Stimulated activated CD8-positive, alpha-beta memory T cell treated with anti-CD3 and anti-CD28 coated beads, Interleukin-15, amount 100 ng/mL, for 4 hours (primary cell): ENCODE results near the gene KCNH1.

Source experiments
- DNase-seq, 2 donors: peaks; one replicate each; pipeline ENCODE4 v3.0.0-alpha.2; 2020; ENCODE audit warnings: low read depth in 2 of 2

Gene KCNH1

DNA sequence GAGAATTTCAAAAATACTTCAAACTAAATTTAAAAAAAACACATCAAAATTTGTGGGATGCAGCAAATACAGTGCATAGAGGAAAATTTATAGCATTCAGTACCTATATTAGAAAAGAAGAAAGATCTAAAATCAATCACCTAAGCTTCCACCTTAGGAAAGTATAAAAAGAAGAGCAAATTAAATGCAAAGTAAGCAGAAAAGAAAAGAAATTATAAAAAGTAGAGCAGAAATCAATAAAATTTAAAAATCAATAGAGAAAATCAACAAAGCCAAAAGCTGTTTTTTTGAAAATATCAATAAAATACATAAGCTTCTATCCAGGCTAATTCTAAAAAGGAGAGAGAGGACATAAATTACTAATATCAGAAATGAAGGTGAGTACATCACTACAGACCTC, 255.4 kb downstream of the KCNH1 start:
- no peak for DNase-seq

DNA sequence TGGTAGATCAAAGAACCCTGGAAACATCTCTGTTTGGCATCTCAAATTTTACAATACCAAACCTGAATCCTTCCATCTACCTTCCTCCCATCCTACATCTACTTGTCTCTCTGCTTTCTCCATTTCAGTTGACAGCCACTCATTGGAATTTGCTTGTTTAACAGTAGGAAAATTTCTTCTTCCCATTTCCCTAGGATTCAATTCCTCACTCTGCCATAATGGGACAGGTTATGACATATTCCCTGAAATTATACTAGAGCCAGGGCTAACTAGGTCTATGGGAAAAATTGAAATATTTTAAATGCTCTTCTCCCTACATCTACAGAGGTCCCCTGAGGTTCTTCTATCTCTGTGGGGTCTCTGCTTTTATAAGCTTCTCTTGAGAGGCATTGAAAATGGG, 257.7 kb downstream of the KCNH1 start:
- DNase-seq: no peak

DNA sequence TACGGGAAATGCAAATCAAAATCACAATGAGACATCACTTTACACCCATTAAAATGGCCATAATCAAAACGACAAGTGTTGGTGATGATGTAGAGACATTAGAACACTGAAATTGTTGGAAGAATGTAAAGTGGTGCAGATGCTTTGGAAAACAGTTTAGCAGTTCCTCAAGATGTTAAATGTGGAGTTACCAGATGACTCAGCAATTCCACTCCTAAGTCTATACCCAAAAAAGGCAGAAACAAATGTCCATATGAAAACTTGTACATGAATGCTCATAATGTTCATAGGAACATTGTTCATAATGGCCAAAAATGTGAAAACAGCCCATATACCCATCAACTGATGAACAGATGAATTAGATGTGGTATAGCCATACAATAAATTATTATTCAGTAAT, 267.4 kb downstream of the KCNH1 start:
- no peak for DNase-seq

DNA sequence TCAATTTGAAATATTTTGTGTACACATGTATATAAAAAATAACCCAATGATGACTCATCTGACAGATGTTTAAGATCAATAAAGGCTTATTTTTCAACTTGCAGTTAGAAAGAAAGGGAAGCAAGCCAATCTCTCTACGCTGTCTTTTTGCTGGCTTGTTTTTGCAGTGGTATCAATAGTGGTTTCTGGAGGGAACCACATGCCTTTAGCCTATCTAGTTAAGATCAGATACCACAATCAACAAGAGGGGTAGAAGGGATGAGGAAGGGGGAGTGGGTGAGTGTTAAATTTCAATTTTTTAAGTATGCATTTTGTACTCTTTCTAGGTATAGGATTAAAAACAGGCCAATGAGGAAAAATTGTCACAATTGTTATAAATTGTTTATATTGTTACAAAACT, 276.2 kb downstream of the KCNH1 start:
- DNase-seq: no peak

DNA sequence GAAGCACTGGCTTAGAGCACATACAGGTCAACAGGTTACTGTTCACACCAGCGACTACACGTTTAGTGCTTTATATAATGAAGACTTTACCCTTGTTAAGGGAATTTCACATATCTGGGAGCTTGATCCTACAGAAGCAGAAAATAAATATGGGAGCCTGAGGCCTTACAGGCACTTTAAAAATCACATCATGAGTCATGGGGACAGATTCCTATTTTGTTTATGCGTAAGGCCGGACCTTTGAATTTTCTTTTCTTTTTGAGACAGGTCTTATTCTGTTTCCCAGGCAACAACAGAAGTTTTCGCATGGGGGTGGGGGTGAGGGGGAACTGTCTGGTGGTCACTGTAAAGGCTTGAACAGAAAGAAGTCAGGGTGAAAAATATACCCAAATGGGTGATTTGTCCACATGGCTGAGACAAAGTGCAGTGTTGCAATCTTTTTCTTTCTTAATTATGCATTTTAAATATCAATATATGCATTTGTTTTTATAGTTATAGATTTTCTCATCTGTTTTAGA, 276.7 kb downstream of the KCNH1 start:
- DNase-seq: no peak

DNA sequence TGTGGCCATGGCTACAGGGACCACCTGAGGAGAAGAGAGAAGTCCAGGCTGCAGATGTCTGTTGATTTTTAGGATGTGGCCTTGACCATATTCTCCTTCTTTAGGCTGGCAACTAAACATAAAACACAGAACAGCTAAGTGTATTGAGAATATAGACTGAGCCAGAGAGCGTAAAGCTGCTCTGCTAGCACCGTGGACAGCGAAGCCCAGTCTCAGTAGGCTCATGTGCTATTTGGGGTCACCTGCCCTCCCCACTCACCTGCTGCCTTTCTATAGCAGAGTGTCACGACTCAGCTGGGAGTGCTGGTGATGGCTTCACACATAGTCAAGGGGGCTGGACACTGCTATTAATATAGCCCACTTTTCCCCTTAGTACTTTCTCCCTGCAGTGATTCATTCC, 278.5 kb downstream of the KCNH1 start:
- DNase-seq: no peak

DNA sequence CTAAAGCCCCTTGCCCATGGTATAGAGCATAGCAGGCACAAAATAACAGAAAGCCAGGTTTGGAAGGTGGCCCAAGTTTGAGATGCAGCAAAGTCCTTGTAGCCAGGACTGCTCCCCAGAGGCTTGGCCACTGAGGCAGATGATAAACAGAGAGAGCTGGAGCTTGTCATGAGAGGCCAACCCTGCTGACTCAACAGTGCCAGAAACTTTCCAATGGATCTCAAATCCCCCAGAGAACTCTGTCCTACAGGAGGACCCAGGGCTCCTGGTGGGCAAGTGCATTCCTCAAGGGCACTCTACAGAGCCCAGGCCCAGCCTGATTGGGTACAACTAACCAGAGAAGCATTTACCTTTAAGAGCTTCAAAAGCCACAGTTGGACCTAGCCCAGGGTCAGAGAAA, 280.7 kb downstream of the KCNH1 start:
- DNase-seq: no peak

DNA sequence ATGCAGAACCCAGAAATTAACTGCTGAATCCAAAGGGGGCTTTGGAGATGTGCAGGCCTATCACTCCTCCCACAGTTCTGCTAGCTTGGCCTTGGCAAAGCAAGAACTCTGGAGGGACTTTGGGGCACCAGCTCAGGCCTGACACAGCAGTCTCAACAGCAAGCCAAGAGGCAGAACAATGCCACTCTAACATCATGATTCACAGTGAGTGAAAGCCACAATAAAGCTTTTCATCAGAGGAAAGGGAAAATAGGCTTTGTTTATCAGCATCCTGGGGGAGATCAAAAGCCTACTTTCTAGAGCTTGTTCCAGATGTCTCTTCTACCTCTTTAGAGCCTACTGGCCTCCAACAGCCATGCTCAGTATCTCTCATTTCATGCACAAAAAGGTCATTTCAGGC, 283.4 kb downstream of the KCNH1 start:
- no peak for DNase-seq

DNA sequence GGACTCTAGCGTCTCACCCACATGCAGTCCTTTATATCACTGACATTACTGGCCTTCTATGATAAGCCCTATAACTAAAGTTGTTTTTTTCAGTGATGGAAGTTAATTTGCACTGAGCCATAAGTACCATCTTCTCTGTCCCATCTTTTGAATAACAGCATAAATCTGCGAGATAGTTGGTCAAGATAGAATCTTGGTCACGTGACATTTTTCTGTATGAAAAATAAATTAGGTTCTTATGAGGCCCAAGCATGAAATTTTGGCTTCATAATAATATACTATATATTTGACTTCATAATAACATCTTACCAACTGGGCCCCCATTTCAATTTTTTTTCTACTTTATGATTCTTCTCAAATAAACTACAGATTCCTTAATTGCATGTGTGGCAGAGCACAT, 285.5 kb downstream of the KCNH1 start:
- DNase-seq: no peak

DNA sequence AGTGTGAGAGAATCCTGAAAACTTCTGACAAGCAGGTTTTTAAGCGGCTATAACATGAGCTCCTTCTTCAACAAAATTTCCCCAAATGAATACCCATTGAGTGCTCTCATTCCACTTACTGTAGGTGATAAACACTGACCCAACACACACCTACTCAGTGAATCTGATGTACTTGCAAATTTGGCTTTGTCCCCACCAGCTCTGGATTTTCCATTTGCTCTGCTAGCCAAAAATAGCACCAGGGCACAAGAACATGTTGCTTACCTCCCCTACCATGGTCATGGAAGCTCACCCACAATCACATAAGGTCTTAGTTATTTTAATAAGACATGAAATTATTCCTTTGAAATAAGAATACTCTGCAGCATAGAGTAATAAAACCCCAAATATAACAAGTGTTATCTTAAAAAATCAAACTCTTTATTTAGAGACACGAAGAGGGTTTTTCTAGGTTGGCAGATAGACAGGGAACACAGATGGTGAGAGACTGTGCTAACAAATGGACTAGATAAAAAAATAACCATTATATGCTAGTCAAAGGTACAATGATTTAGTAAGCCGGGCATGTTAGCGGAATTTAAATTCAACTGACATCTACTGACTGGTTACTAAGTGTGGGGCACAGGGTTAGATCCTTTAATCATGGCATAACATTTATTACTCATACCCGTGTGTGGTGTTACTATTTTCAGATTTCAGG, 291.9 kb downstream of the KCNH1 start:
- no peak for DNase-seq

DNA sequence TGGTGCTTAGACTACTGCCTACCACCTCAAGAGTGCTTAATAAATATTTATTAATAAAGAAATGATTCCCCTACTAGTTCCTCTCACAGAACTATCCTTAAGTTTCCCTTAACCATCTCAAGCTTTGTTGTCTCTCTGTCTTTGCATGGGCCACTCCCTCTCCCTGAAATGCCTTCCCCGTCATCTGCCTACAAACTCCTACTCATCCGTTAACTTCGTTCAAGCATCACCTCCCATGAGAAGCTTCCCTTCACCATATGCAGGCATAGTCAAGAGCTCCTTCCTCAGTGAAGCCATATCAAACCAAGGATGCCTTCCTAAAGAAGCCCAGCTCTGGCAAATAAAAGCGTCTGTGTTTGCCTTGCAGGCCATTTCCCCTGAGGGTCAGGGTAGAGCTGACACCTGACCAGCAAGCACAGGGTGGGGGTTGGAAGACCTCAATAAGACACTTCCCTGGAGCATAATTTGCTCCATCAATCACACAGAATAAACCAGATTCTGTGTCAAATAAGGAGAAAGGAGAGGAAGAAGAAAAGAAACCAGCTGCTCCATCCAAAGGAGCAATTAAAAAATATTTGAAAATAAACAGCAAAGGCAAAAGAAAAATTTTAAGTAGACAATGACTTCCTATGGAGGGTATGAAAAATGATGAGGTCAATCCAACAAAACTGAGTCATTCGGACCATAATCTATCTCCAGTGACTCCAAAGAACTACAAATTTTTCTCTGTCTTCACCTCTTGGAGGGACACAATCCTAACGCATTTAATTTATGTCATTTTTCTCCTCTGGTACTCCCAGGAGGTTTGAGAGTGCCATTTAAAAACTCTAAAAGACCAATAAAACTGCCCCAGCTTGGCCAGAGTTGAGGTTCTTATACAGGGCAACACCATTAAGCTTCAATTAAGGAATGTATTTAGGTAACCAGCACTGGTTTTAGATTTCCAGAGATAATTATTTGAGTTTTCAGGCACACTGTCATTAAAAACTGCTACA, 303.6 kb downstream of the KCNH1 start:
- DNase-seq: no peak

DNA sequence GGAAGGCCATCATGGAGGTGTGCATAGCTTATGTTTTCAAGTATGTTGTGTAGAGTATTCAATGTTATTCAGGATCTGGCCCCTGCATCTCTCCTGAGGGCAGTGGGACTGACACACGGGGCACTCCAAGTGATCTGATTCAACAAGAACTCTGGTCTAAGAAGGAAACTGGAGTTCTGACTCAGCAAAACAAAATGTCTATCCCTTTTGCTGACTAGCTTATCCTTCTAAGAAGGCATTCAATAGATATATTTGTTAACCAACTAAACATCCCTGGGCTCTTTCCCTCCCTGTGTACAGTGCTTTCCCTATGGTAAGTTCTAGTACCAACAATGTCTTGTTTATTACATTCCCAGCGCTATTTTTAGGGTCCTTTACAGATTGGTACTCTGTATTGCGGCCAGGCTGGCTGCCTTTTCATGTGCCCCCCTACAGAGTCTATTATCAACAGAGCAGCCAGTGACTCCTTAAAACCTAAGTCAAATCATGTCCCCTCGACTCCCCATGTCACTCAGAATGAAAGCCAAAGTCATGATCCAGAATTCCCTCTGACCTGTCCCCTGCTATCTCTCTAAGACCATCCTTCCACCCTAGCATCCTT, 304.9 kb downstream of the KCNH1 start:
- DNase-seq: no peak

DNA sequence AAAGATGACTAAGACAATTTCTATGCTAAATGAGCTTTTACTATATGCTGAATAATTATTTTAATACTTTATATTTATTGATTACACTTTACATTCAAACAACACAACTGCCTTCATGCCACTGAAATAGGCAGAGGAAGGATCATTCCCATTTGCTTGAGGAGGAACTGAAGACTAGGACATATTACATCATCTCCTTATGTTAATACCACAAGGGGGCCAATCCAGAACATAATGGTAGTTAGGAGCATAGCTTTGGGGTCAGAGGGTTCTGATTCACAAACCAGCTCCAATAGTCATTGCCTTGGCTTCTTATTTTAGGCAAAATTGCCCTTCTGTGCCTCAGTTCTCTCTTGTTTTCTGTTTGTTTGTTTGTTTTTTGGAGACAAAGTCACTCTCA, 306.5 kb downstream of the KCNH1 start:
- no peak for DNase-seq

DNA sequence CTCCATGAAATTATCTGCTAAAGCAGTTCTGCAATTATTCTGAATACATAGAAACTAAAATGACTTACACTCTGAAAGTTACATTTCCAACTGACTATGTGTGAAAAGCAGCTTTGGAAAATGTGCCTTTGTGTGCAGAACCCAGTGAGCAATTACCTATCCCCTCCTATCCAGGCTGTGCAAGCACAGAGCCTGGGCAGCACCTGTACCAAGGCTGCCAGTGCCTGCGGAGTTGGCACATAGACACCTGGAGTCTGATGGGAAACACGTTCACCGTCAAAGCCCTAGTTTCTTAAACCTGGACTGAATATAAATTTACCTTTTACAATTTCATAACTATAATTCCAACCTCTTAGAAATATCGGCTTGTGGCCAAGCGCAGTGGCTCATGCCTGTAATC, 307.3 kb downstream of the KCNH1 start:
- no peak for DNase-seq

DNA sequence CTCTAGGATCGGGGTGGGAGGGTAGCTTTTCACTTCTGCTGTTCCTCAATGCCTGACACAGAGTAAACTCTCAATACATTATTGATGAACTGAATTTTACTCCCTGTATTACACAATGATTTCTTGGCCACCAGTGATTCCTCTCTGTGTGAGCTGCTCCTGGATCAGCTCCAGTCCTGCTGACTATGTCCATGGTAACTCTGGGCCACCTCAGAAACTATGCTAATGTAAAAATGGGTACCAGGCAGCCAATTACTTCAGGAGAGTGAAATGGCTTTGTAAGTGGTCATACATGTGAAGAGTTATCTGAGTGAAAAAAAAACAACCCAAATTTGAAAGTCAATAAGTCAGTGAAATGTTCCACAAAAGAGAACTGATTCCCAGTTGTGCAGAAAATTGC, 311.0 kb downstream of the KCNH1 start:
- DNase-seq: no peak

DNA sequence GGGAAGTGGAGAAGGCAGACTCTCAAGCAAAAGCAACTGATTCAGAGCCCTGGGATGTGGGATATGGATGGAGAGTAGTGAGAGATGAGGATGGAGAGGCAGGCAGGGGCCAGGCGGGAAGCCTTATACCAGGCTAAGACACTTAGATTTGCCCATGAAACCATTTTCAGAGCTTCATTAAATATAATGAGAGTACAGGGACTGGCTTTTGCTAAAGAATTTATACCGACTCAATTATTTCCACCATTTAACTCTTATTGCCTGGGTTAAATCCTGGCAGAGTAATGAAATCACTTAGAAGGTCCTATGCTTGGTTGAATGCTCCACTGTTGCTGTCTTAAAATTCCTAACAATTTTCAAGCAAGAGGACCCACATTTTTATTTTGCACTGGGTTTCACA, 311.7 kb downstream of the KCNH1 start:
- no peak for DNase-seq

DNA sequence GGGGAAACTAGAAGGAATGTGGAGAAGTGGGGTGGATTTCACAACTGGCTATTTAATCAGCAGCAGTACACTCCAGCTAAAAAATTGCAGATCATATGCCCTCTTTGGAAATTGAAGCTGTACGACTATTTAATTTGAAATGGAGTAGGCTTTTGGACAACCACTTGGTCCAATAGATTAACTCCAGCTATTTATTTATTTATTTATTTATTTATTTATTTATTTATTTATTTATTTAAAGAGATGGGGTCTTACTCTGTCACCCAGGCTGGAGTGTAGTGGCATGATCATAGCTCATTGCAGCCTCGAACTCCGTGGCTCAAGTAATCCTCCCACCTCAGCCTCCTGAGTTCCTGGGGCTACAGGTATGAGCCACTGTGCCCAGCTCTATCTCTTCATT, 312.3 kb downstream of the KCNH1 start:
- no peak for DNase-seq

DNA sequence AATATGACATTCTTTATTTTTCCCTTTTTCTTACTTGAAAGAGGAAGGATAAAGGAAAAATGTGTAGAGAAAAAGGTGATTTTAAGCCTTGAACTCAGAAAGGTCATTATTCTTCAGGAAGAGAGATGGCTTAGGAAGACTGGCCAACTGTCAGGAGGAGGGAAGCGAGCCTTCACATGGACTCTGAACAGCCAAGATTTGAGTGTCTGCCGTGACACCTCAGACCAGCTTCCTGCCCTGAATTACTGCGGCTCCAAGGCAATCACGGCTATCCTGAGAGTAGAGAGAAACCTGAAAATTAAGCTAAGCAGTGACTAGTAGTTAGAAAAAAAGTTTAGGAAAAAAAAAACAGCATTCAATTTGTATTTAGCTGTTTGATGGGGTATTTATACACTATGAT, 314.7 kb downstream of the KCNH1 start:
- DNase-seq: no peak

DNA sequence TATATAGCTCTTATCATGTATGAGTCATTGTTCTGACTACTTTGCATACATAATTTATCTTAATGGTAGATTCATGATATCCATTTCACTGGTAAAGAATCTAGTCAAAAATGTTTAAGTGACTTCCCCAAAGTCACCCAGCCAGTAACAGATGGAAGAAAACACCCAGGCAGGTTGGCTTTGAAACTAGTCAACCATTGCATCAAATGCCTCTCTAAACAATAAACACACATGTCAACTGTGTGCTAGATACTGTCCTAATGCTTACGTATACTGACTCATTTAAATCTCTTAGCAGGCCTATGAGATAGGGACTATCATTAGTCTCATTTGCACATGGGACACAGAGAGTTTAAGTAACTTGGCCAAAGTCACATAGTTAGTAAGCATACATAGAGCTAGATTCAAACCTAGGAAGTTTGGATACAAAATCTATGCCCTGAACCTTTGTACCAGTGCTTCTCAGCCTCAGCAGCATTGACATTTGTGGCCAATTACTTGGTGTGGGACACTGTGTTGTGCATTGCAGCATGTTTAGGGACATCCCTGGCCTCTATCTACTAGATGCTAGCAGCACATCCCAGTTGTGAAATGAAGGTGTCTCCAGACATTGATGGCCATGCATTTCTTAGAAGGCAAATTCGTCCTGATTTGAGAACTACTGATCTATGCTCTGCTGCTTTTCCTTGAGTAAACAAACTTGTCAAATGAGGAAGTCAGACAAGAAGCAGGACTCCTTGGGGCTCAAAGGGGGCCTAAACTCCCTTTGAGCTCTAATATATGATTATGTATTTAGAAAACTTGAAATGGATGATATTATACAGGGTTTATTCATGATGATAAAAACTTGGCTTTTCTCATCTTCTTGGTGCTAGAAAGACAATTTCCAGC, 316.3 kb downstream of the KCNH1 start:
- DNase-seq: no peak

DNA sequence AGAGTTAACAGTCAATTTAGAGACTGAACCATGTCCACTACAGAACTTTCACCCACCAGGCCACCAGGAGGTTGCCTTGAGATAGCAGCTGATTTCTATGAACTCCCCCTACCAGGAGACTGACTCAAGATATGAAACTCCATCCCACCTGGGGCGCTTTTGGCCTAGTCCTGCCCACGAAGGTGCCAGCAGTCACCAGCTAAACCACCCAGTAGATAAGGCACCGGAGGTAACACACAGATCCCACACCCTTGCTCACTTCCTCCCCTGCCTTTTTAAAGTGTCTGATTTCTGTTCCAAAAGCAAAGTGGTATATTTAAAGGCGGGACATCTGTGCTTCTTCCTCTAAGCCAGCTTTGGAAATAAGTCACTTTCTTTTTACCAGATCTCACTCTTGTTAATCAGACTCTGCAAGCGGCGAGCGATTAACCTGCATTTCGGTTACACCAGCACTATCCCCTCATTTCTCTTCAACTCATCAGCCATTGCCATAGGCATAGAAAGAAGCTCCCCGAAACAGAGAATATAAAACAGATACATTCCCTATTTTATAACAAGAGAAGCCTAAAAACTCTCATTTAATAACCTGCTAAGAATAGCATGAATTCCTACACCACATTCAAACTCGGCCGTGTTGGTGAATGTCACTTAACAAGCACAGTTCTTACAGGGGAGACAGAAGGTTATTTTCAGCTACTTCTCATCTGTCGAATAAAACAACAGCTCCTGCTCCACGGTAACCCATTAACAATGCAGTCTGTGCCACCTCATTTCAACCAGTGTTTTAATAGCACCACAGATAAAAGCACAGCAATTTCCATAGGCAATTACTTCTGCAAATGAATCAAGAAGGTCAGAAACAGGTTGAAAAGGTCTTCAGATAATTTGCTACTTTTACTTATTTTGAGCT, 318.1 kb downstream of the KCNH1 start:
- no peak for DNase-seq
